GM23338 (cell line): ENCODE data around the gene SVBP. TPM values are rescaled to one million over a fixed set of nuclear protein-coding genes. Genes with fewer than 3 reads are reported as not detected.
"Not testable (repeated sequence)": the region's sequence is repeated elsewhere in the genome, so short reads cannot be mapped to it uniquely, and the experiment has no call there.

Experiments used
- ATAC-seq: fragments of 200-7000 bp; cut with Tn5 transposase; 3 replicates; pipeline ENCODE4 v1.9.1; 2020
- DNase-seq: peaks from one replicate; pipeline ENCODE4 v3.0.0-alpha.2; 2015; ENCODE audit warnings: low spot score
- H2AFZ ChIP-seq: fragments of 200-600 bp; sonication (generic); 2 replicates; pipeline ENCODE4 v1.8.0; 2016; ENCODE audit warnings: antibody characterized with exemption, mild to moderate bottlenecking, moderate library complexity
- H3F3A ChIP-seq: fragments of 200-600 bp; sonication (generic); replicated peaks from 2 replicates; pipeline ENCODE4 v1.8.0; 2017; ENCODE audit warnings: antibody characterized with exemption, mixed run types, low read depth
- H3K27ac ChIP-seq: fragments of 200-600 bp; sonication (generic); 2 replicates; pipeline ENCODE4 v1.6.1; 2016; ENCODE audit warnings: low read depth
- H3K27me3 ChIP-seq: fragments of 200-600 bp; sonication (generic); 2 replicates; pipeline ENCODE4 v1.8.0; 2016; ENCODE audit warnings: mild to moderate bottlenecking, mixed run types, moderate library complexity; ENCODE audit not compliant: insufficient read depth
- H3K36me3 ChIP-seq: fragments of 200-600 bp; sonication (generic); 2 replicates; pipeline ENCODE4 v1.8.0; 2016; ENCODE audit warnings: mild to moderate bottlenecking; ENCODE audit not compliant: insufficient read depth
- H3K4me1 ChIP-seq: fragments of 200-600 bp; sonication (generic); 2 replicates; pipeline ENCODE4 v1.8.0; 2016; ENCODE audit warnings: mild to moderate bottlenecking, moderate library complexity; ENCODE audit not compliant: insufficient read depth
- H3K4me2 ChIP-seq: fragments of 200-600 bp; sonication (generic); 2 replicates; pipeline ENCODE4 v1.7.1; 2017; ENCODE audit warnings: mixed run types
- H3K4me3 ChIP-seq: fragments of 200-600 bp; sonication (generic); 2 replicates; pipeline ENCODE4 v1.6.1; 2016; ENCODE audit warnings: mixed run types
- H3K79me2 ChIP-seq: fragments of 200-600 bp; sonication (generic); replicated peaks from 2 replicates; pipeline ENCODE4 v1.8.0; 2017; ENCODE audit warnings: mild to moderate bottlenecking; ENCODE audit not compliant: insufficient read depth
- H3K9me2 ChIP-seq: fragments of 200-600 bp; sonication (generic); 2 replicates; pipeline ENCODE4 v1.8.0; 2017; ENCODE audit not compliant: insufficient read depth
- H4K20me1 ChIP-seq: fragments of 200-600 bp; sonication (generic); replicated peaks from 2 replicates; pipeline ENCODE4 v1.8.0; 2017; ENCODE audit warnings: mild to moderate bottlenecking; ENCODE audit not compliant: insufficient read depth
- H3K27ac Mint-ChIP-seq: 2 replicates; pipeline ENCODE4 v1.8.0; 2020; ENCODE audit warnings: inconsistent platforms, mild to moderate bottlenecking, moderate library complexity, mixed read lengths
- H3K27me3 Mint-ChIP-seq: 3 replicates; pipeline ENCODE4 v1.8.0; 2022; ENCODE audit warnings: low read depth, mild to moderate bottlenecking, moderate library complexity, mixed read lengths, inconsistent platforms; ENCODE audit not compliant: insufficient read depth, poor library complexity
- H3K36me3 Mint-ChIP-seq: 3 replicates; pipeline ENCODE4 v1.8.0; 2021; ENCODE audit warnings: low read depth, mild to moderate bottlenecking, inconsistent platforms, moderate library complexity, mixed read lengths
- H3K4me1 Mint-ChIP-seq: 3 replicates; pipeline ENCODE4 v1.8.0; 2020; ENCODE audit warnings: mild to moderate bottlenecking, inconsistent platforms, mixed read lengths
- H3K4me3 Mint-ChIP-seq: 3 replicates; pipeline ENCODE4 v1.8.0; 2021; ENCODE audit warnings: moderate library complexity, mild to moderate bottlenecking, inconsistent platforms, mixed read lengths
- H3K9me3 Mint-ChIP-seq: 3 replicates; pipeline ENCODE4 v1.8.0; 2020; ENCODE audit warnings: moderate library complexity, mild to moderate bottlenecking, inconsistent platforms, mixed read lengths
- CREB1 ChIP-seq: fragments of 250-450 bp; sonication (Bioruptor Pico); IDR thresholded peaks from 2 replicates; pipeline ENCODE4 v1.5.0; 2020; ENCODE audit warnings: low read depth, mild to moderate bottlenecking, moderate library complexity
- EZH2 ChIP-seq: fragments of 200-600 bp; sonication (generic); IDR thresholded peaks from one replicate; pipeline ENCODE4 v1.8.0; 2017; ENCODE audit warnings: antibody characterized with exemption, mild to moderate bottlenecking, low read depth; ENCODE audit not compliant: unreplicated experiment
- EZH2phosphoT487 ChIP-seq: fragments of 200-600 bp; sonication (generic); IDR thresholded peaks from one replicate; pipeline ENCODE4 v1.8.1; 2018; ENCODE audit warnings: antibody characterized with exemption; ENCODE audit not compliant: unreplicated experiment
- JUNB ChIP-seq: IDR thresholded peaks from one replicate; pipeline ENCODE4 v1.6.1; 2016; ENCODE audit warnings: antibody characterized with exemption; ENCODE audit not compliant: unreplicated experiment
- NANOG ChIP-seq: IDR thresholded peaks from 2 replicates; pipeline ENCODE4 v1.6.1; 2016; ENCODE audit warnings: antibody characterized with exemption, borderline replicate concordance
- STAT1 ChIP-seq: IDR thresholded peaks from one replicate; pipeline ENCODE4 v1.6.1; 2016; ENCODE audit warnings: antibody characterized with exemption; ENCODE audit not compliant: unreplicated experiment
- ZNF114 ChIP-seq: fragments of 250-450 bp; sonication (Bioruptor Pico); IDR thresholded peaks from 2 replicates; pipeline ENCODE4 v1.5.0; 2020; ENCODE audit warnings: mild to moderate bottlenecking, moderate library complexity
- polyA plus RNA-seq: library from polyadenylated mRNA; unstranded; fragments of >200 nt; fragmentation: Nextera tagmentation; extraction: Ambion mirVana; gene quantifications from 2 replicates; pipeline ENCODE4 v1.2.1, GENCODE V29; 2016
- total RNA-seq: library from RNA; depleted of rRNA; stranded (reverse); fragments of >200 nt; shearing (Covaris generic); gene quantifications from 2 replicates; pipeline ENCODE4 v1.2.3, GENCODE V29; 2014
- TF ChIP-seq, protein P1 (sequence below): fragments of 250-450 bp; sonication (Bioruptor Pico); IDR thresholded peaks from 2 replicates; pipeline ENCODE4 v1.5.0; 2020; ENCODE audit warnings: mild to moderate bottlenecking, moderate library complexity
- TF ChIP-seq, protein P2 (sequence below), 2 experiments: fragments of 200-600 bp in 1 of 2; sonication (generic) in 1 of 2; conservative IDR thresholded peaks; 2 replicates each; pipeline versions ENCODE4 v1.5.1 to v1.6.1; 2016 to 2017; ENCODE audit warnings: antibody characterized with exemption in 2 of 2, low read depth in 2 of 2, mild to moderate bottlenecking in 2 of 2, moderate library complexity in 1 of 2
- TF ChIP-seq, protein P3 (sequence below): IDR thresholded peaks from one replicate; pipeline ENCODE4 v1.6.1; 2018; ENCODE audit warnings: antibody characterized with exemption; ENCODE audit not compliant: unreplicated experiment

SVBP gene
- total and polyA plus RNA-seq, 2 experiments from 2014 or later: 22.1 to 82.1 TPM

DNA sequence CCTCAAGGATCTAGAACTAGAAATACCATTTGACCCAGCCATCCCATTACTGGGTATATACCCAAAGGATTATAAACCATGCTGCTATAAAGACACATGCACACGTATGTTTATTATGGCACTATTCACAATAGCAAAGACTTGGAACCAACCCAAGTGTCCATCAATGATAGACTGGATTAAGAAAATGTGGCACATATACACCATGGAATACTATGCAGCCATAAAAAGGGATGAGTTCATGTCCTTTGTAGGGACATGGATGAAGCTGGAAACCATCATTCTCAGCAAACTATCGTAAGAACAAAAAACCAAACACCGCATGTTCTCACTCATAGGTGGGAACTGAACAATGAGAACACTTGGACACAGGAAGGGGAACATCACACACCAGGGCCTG lies 2.4 kb downstream of the SVBP start:
- not testable (repeated sequence) for H3K27me3 ChIP-seq, H3K4me3 Mint-ChIP-seq, ATAC-seq

DNA sequence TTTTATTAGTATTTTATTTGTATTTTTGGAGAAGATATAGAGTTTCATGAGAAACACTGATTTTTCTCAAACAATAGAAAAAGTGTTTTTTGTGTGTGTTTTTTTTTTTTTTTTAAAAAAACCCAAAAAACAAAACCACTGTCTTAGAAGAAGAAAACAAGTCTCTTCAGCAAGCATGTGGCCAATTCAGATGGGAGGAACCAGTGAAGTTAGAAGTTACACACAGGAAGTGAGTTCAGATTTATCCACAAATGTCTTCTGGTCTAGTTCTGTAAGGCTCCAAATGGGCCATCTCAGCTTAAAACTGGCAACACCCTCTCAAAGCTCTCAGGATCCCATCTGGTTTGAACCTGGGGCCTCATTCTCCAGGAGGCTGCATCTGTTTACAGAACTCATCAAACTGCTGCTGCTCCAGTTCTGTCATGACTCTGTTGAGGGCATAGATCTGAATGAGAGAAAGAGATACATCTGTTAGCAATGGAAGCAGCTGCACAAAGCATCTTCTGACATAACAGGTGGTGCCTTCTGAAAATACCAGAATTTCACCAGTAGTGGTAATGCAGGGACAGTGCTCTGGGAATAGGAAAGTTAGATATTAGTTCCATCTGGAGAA lies 10.0 kb downstream of the SVBP start:
- 0 out of 2 replicates have a peak, but pooled peaks cover 11% of the 10 kb centered on the region for H3K36me3 ChIP-seq
- no peaks in the 10 kb centered on the region for H3K9me2 ChIP-seq
- no peaks in the 10 kb centered on the region for H4K20me1 ChIP-seq
- H3K4me3 ChIP-seq: no peak overlapping the region
- H3K79me2 ChIP-seq: no peaks in the 10 kb centered on the region
- no peaks in the 10 kb centered on the region for H3K4me1 ChIP-seq
- Mint-ChIP-seq H3K4me3 (no peak overlapping the region), H3K36me3 (peaks cover 27% of the 10 kb centered on the region), H3K27ac (no peak overlapping the region), H3K27me3 (peaks cover 2% of the 10 kb centered on the region), H3K4me1 (no peaks in the 10 kb centered on the region), H3K9me3 (peaks cover 21% of the 10 kb centered on the region; the same call in 2 of the 3 replicates)
- no peaks in the 10 kb centered on the region for H3K27me3 ChIP-seq
- no peak overlapping the region for H3K27ac ChIP-seq
- H3F3A ChIP-seq: no peaks in the 10 kb centered on the region
- ATAC-seq (no peak), DNase-seq (no peak)
- H3K4me2 ChIP-seq: no peak overlapping the region
- H2AFZ ChIP-seq: no peak overlapping the region
- no peak for TF ChIP-seq JUNB
- TF ChIP-seq ZNF114 (CRISPR knock-in tag): no peak
- TF ChIP-seq STAT1: no peak
- no peak for TF ChIP-seq NANOG
- TF ChIP-seq EZH2: no peak
- TF ChIP-seq CREB1 (CRISPR knock-in tag): no peak
- TF ChIP-seq, protein P1, sequence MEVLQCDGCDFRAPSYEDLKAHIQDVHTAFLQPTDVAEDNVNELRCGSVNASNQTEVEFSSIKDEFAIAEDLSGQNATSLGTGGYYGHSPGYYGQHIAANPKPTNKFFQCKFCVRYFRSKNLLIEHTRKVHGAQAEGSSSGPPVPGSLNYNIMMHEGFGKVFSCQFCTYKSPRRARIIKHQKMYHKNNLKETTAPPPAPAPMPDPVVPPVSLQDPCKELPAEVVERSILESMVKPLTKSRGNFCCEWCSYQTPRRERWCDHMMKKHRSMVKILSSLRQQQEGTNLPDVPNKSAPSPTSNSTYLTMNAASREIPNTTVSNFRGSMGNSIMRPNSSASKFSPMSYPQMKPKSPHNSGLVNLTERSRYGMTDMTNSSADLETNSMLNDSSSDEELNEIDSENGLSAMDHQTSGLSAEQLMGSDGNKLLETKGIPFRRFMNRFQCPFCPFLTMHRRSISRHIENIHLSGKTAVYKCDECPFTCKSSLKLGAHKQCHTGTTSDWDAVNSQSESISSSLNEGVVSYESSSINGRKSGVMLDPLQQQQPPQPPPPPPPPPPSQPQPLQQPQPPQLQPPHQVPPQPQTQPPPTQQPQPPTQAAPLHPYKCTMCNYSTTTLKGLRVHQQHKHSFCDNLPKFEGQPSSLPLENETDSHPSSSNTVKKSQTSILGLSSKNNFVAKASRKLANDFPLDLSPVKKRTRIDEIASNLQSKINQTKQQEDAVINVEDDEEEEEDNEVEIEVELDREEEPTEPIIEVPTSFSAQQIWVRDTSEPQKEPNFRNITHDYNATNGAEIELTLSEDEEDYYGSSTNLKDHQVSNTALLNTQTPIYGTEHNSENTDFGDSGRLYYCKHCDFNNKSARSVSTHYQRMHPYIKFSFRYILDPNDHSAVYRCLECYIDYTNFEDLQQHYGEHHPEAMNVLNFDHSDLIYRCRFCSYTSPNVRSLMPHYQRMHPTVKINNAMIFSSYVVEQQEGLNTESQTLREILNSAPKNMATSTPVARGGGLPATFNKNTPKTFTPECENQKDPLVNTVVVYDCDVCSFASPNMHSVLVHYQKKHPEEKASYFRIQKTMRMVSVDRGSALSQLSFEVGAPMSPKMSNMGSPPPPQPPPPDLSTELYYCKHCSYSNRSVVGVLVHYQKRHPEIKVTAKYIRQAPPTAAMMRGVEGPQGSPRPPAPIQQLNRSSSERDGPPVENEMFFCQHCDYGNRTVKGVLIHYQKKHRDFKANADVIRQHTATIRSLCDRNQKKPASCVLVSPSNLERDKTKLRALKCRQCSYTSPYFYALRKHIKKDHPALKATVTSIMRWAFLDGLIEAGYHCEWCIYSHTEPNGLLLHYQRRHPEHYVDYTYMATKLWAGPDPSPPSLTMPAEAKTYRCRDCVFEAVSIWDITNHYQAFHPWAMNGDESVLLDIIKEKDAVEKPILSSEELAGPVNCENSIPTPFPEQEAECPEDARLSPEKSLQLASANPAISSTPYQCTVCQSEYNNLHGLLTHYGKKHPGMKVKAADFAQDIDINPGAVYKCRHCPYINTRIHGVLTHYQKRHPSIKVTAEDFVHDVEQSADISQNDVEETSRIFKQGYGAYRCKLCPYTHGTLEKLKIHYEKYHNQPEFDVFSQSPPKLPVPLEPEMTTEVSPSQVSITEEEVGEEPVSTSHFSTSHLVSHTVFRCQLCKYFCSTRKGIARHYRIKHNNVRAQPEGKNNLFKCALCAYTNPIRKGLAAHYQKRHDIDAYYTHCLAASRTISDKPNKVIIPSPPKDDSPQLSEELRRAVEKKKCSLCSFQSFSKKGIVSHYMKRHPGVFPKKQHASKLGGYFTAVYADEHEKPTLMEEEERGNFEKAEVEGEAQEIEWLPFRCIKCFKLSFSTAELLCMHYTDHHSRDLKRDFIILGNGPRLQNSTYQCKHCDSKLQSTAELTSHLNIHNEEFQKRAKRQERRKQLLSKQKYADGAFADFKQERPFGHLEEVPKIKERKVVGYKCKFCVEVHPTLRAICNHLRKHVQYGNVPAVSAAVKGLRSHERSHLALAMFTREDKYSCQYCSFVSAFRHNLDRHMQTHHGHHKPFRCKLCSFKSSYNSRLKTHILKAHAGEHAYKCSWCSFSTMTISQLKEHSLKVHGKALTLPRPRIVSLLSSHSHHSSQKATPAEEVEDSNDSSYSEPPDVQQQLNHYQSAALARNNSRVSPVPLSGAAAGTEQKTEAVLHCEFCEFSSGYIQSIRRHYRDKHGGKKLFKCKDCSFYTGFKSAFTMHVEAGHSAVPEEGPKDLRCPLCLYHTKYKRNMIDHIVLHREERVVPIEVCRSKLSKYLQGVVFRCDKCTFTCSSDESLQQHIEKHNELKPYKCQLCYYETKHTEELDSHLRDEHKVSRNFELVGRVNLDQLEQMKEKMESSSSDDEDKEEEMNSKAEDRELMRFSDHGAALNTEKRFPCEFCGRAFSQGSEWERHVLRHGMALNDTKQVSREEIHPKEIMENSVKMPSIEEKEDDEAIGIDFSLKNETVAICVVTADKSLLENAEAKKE (CRISPR knock-in tag): no peak
- TF ChIP-seq EZH2phosphoT487: no peak
- TF ChIP-seq, protein P2, sequence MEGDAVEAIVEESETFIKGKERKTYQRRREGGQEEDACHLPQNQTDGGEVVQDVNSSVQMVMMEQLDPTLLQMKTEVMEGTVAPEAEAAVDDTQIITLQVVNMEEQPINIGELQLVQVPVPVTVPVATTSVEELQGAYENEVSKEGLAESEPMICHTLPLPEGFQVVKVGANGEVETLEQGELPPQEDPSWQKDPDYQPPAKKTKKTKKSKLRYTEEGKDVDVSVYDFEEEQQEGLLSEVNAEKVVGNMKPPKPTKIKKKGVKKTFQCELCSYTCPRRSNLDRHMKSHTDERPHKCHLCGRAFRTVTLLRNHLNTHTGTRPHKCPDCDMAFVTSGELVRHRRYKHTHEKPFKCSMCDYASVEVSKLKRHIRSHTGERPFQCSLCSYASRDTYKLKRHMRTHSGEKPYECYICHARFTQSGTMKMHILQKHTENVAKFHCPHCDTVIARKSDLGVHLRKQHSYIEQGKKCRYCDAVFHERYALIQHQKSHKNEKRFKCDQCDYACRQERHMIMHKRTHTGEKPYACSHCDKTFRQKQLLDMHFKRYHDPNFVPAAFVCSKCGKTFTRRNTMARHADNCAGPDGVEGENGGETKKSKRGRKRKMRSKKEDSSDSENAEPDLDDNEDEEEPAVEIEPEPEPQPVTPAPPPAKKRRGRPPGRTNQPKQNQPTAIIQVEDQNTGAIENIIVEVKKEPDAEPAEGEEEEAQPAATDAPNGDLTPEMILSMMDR (conservative IDR thresholded peaks at IDR 0.05; ENCODE audit: low read depth in 2 of 2): no peak
- TF ChIP-seq, protein P3, sequence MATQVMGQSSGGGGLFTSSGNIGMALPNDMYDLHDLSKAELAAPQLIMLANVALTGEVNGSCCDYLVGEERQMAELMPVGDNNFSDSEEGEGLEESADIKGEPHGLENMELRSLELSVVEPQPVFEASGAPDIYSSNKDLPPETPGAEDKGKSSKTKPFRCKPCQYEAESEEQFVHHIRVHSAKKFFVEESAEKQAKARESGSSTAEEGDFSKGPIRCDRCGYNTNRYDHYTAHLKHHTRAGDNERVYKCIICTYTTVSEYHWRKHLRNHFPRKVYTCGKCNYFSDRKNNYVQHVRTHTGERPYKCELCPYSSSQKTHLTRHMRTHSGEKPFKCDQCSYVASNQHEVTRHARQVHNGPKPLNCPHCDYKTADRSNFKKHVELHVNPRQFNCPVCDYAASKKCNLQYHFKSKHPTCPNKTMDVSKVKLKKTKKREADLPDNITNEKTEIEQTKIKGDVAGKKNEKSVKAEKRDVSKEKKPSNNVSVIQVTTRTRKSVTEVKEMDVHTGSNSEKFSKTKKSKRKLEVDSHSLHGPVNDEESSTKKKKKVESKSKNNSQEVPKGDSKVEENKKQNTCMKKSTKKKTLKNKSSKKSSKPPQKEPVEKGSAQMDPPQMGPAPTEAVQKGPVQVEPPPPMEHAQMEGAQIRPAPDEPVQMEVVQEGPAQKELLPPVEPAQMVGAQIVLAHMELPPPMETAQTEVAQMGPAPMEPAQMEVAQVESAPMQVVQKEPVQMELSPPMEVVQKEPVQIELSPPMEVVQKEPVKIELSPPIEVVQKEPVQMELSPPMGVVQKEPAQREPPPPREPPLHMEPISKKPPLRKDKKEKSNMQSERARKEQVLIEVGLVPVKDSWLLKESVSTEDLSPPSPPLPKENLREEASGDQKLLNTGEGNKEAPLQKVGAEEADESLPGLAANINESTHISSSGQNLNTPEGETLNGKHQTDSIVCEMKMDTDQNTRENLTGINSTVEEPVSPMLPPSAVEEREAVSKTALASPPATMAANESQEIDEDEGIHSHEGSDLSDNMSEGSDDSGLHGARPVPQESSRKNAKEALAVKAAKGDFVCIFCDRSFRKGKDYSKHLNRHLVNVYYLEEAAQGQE: no peak

More for the DNA sequence above, 2.4 kb downstream of the SVBP start:
- not testable (repeated sequence) for H3K4me2 ChIP-seq, H3K9me2 ChIP-seq, H3K9me3 Mint-ChIP-seq, H3K79me2 ChIP-seq, H3K36me3 Mint-ChIP-seq, H2AFZ ChIP-seq, H3K27ac Mint-ChIP-seq, DNase-seq, H3K27ac ChIP-seq, H3K27me3 Mint-ChIP-seq, H4K20me1 ChIP-seq, H3F3A ChIP-seq, H3K4me3 ChIP-seq, H3K36me3 ChIP-seq
- peaks cover 11% of the 10 kb centered on the region for H3K4me1 Mint-ChIP-seq
- H3K4me1 ChIP-seq: peaks cover 10% of the 10 kb centered on the region; the same call in 1 of the 2 replicates
